Stomach (tissue), 9 donors: ENCODE data around the gene CUL1. TPM values are rescaled to one million over a fixed set of nuclear protein-coding genes. Genes with fewer than 3 reads are reported as not detected.
A peak's percentile ranks its signal among the peaks of the same experiment; 100 is the strongest.

Source experiments
- DNase-seq, 2 donors: peaks; one replicate each; pipeline versions ENCODE4 v3.0.0 to v3.0.0-alpha.2; 2013 to 2019
- H3K27ac ChIP-seq, 5 donors: fragments of 200-600 bp in 4 of 5; sonication (generic) in 4 of 5; one replicate each; pipeline ENCODE4 v1.5.1; 2013 to 2019; ENCODE audit warnings: mild to moderate bottlenecking in 1 of 5, moderate library complexity in 1 of 5
- H3K27me3 ChIP-seq, 3 donors: fragments of 200-600 bp; sonication (generic); one replicate each; pipeline ENCODE4 v1.5.1; 2017 to 2019; ENCODE audit warnings: mixed run types in 1 of 3
- H3K36me3 ChIP-seq, 4 donors: fragments of 200-600 bp; sonication (generic); 1 replicate in 3 of 4; 2 replicates in 1 of 4; pipeline ENCODE4 v1.5.1; 2016 to 2019
- H3K4me1 ChIP-seq, 4 donors: fragments of 200-600 bp; sonication (generic); one replicate each; pipeline ENCODE4 v1.5.1; 2016 to 2019
- H3K4me3 ChIP-seq, 4 donors: fragments of 200-600 bp; sonication (generic) in 3 of 4; one replicate each; pipeline ENCODE4 v1.5.1; 2016 to 2019; ENCODE audit warnings: mild to moderate bottlenecking in 1 of 4
- H3K9me3 ChIP-seq, 4 donors: fragments of 200-600 bp; sonication (generic); one replicate each; pipeline ENCODE4 v1.5.1; 2016 to 2019
- CTCF ChIP-seq, 7 experiments: fragments of 450-650 bp in 4 of 7; fragments of 200-600 bp in 3 of 7; sonication (generic) in 3 of 7; IDR thresholded peaks; one replicate each; pipeline ENCODE4 v1.5.1; 2016 to 2019; ENCODE audit warnings: antibody characterized with exemption in 7 of 7, control low read depth in 2 of 7, mild to moderate bottlenecking in 1 of 7
- EP300 ChIP-seq: sonication (generic); formaldehyde crosslinking; IDR thresholded peaks from one replicate; pipeline ENCODE4 v1.6.1; 2017; ENCODE audit warnings: antibody characterized with exemption
- POLR2A ChIP-seq, 4 donors: fragments of 450-650 bp; IDR thresholded peaks; one replicate each; pipeline ENCODE4 v1.6.1; 2016; ENCODE audit warnings: antibody characterized with exemption in 4 of 4, control low read depth in 2 of 4, mild to moderate bottlenecking in 1 of 4, moderate library complexity in 1 of 4
- POLR2AphosphoS5 ChIP-seq, 3 donors: sonication (generic); formaldehyde crosslinking; IDR thresholded peaks; one replicate each; pipeline ENCODE4 v1.6.1; 2016; ENCODE audit warnings: antibody characterized with exemption in 3 of 3
- WGBS, 5 donors: extraction: QIAGEN DNeasy Blood & Tissue Kit in 3 of 5; methylation state at CpG; one replicate each; pipeline versions ENCODE4 v1.1.5 to v1.1.7; 2013 to 2018; 5-methylcytosine and 5-hydroxymethylcytosine counted together
- intact Hi-C: fragments of 100-400 bp; cut with DNase I; formaldehyde crosslinking; loops from one replicate; pipeline ENCODE4 v1.15.1; 2023; ENCODE audit warnings: low total_unique reads
- polyA plus RNA-seq, 3 donors: library from polyadenylated mRNA; stranded (reverse); fragments of 200-250 nt; gene quantifications; one replicate each; pipeline ENCODE4 v1.2.3, GENCODE V29; 2013
- total RNA-seq, 5 donors: library from RNA; depleted of rRNA; stranded (reverse); fragments of >200 nt; gene quantifications; one replicate each; pipeline versions ENCODE4 v1.1.0 to v1.2.3, GENCODE V29; 2014 to 2016
- donor health status: healthy with polysubstance abuse.
- donor health status: Bipolar disorder and iron deficiency.
- donor health status: healthy.

CUL1 gene
- total and polyA plus RNA-seq, 8 donors: 22.5 to 56.4 (median 29.2) TPM

- no peaks in the 10 kb centered on the region for H3K9me3 ChIP-seq
- TF ChIP-seq POLR2A (IDR thresholded peaks at IDR 0.05): no peak
- no peak for TF ChIP-seq POLR2AphosphoS5 (IDR thresholded peaks at IDR 0.05)
- no peak for TF ChIP-seq EP300
- no peak for TF ChIP-seq CTCF (IDR thresholded peaks at IDR 0.05)
- WGBS, 5 donors: 68 to 84% (median 78%) methylated on average over 12 of the region's 12 CpGs
- intact Hi-C loops: no loop called here
- peaks cover 14 to 51% (median 37%) of the 10 kb centered on the region in 4 donors for H3K36me3 ChIP-seq
- H3K27ac ChIP-seq: peak overlapping the region in 2 of 5 donors; percentile 7 to 9
- DNase-seq: no peak
- H3K4me1 ChIP-seq: peaks cover 5 to 92% (median 48%) of the 10 kb centered on the region in 4 donors
- no peaks in the 10 kb centered on the region for H3K27me3 ChIP-seq
- no peak overlapping the region for H3K4me3 ChIP-seq
Observed at GRCh38 chr7:148729984-148730733, 31.5 kb downstream of the CUL1 start.

GRCh38 chr7:148732862-148733261 is 34.2 kb downstream of the CUL1 start:
- intact Hi-C loops: no loop called here
- no peak for DNase-seq
- H3K27me3 ChIP-seq: no peaks in the 10 kb centered on the region
- no peak overlapping the region for H3K27ac ChIP-seq
- no peak overlapping the region for H3K4me3 ChIP-seq
- H3K4me1 ChIP-seq: peaks cover 0 to 65% (median 26%) of the 10 kb centered on the region in 4 donors
- H3K36me3 ChIP-seq: peaks cover 14 to 67% (median 50%) of the 10 kb centered on the region in 4 donors
- TF ChIP-seq CTCF (IDR thresholded peaks at IDR 0.05): no peak
- TF ChIP-seq POLR2A (IDR thresholded peaks at IDR 0.05): no peak
- TF ChIP-seq POLR2AphosphoS5 (IDR thresholded peaks at IDR 0.05): no peak
- no peak for TF ChIP-seq EP300
- H3K9me3 ChIP-seq: no peaks in the 10 kb centered on the region
- WGBS, 5 donors: 59 to 69% (median 61%) methylated on average over 3 of the region's 3 CpGs

DNA sequence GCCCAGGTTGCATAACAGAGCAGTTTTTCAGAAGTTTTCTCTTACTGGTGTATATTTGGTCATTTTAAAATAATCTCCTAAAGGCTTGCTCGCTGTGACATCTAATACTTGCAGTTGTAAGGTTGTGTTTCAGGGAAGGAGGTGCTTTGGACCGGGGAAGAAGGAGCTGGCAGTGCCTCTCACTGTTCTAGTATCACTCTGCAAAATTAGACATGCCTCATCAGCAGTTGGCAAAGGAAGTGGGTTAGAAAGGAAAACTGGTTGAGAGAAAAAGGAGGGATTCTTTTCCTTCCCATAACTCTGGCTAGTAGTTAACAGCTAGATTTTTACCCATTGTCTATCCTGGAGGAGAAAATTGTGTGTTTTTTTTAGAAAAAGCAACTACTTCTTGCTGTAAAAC is 34.8 kb downstream of the CUL1 start:
- no peak for DNase-seq
- H3K4me3 ChIP-seq: no peak overlapping the region
- intact Hi-C loops: no loop called here
- no peak overlapping the region for H3K27ac ChIP-seq
- TF ChIP-seq CTCF (IDR thresholded peaks at IDR 0.05) (no peak), EP300 (no peak), POLR2AphosphoS5 (IDR thresholded peaks at IDR 0.05) (no peak), POLR2A (IDR thresholded peaks at IDR 0.05) (no peak)
- peaks cover 14 to 73% (median 56%) of the 10 kb centered on the region in 4 donors for H3K36me3 ChIP-seq
- 64 to 97% (median 84%) methylated on average over 2 of the region's 2 CpGs for WGBS, 5 donors
- no peaks in the 10 kb centered on the region for H3K9me3 ChIP-seq
- H3K27me3 ChIP-seq: no peaks in the 10 kb centered on the region
- H3K4me1 ChIP-seq: peaks cover 0 to 59% (median 22%) of the 10 kb centered on the region in 4 donors

DNA sequence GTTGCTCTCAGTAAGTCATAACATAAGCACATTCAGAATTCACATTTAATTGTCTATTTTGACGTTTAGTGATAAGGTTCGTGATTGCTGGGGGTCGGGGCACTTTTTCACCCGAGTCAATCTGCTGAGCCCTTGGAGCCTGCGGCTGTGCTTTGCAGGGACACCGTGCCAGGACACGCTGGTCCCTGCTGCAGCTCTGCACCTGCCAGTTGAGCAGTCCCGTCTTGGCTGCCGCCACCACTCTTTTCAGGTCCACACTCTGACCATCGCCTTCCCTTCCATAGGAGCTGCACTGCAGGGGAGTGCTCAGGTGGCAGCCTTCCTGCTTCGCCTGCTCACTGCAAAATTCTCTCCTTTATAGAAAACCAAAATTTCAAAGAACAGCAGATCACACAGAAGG is 36.4 kb downstream of the CUL1 start:
- intact Hi-C loops: no loop called here
- H3K4me3 ChIP-seq: no peak overlapping the region
- H3K4me1 ChIP-seq: peaks cover 0 to 43% (median 17%) of the 10 kb centered on the region in 4 donors
- H3K9me3 ChIP-seq: no peaks in the 10 kb centered on the region
- no peaks in the 10 kb centered on the region for H3K27me3 ChIP-seq
- peaks cover 14 to 84% (median 63%) of the 10 kb centered on the region in 4 donors for H3K36me3 ChIP-seq
- TF ChIP-seq EP300 (no peak), POLR2AphosphoS5 (IDR thresholded peaks at IDR 0.05) (no peak), POLR2A (IDR thresholded peaks at IDR 0.05) (no peak), CTCF (IDR thresholded peaks at IDR 0.05) (no peak)
- DNase-seq: no peak
- WGBS, 5 donors: 71 to 85% (median 76%) methylated on average over 11 of the region's 11 CpGs
- H3K27ac ChIP-seq: no peak overlapping the region
